ENCODE measurements around the gene FANCD2.
"Not testable (repeated sequence)": the region's sequence is repeated elsewhere in the genome, so short reads cannot be mapped to it uniquely, and the experiment has no call there.

Gene FANCD2

GRCh38 chr3:10026084-10026890, at the start of gene FANCD2:
TSS of gene FANCD2 (plus strand) at chr3:10026437. CDS start at chr3:10028658, 2,221 bp downstream.
- peak; percentile 88 for DNase-seq

DNA sequence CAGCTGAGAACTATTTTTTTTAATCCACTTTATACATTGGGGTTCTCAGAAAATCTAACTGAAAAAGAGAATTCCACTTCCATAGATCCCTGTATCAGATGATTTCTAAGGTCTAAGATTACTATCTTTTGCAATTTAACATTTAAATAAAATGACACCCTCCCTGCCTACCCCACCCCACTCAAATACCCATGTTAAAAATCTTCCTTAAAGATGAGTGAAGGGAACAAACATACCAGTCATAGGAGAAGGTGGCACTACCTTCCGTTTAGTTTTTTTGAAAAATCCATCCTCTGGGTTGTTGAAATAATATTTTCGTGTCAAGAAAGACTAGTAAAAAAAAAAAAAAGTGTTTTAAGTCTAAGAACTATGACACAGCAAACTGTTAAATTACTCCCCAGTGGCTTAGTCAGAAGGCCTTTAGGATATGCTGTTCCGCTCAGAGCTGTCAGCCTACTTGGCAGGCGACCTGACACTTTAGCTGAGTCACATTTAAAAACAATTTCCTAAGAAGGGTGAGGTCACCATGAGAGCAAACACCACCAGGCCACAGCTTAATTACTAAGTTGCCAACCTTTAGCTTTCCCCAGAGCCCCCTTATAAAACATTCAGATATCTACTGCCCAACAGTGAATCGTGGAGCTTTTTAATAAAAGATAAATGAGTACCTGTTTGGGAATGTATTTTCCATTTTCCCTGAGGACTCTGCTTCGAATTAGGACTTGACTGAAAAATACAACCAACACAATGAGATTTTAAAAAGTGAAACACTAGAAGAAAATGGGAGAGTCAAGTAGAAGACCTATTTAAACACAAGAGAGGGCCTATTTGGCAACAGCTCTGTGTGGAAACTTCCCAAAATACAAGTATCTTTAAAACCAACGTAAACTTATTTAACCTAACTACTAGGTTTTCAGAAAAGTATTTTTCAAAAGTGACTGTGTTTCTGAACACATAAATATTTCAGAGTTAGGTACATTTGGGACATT, 49.2 kb upstream of the FANCD2 start:
- DNase-seq = peak; percentile 97

- DNase-seq = no peak
Observed at GRCh38 chr3:9978710-9979305, 47.4 kb upstream of the FANCD2 start.

GRCh38 chr3:9980251-9980650, 46.0 kb upstream of the FANCD2 start:
- DNase-seq = no peak

- DNase-seq = no peak
Observed at GRCh38 chr3:9986230-9986725, 40.0 kb upstream of the FANCD2 start.

DNA sequence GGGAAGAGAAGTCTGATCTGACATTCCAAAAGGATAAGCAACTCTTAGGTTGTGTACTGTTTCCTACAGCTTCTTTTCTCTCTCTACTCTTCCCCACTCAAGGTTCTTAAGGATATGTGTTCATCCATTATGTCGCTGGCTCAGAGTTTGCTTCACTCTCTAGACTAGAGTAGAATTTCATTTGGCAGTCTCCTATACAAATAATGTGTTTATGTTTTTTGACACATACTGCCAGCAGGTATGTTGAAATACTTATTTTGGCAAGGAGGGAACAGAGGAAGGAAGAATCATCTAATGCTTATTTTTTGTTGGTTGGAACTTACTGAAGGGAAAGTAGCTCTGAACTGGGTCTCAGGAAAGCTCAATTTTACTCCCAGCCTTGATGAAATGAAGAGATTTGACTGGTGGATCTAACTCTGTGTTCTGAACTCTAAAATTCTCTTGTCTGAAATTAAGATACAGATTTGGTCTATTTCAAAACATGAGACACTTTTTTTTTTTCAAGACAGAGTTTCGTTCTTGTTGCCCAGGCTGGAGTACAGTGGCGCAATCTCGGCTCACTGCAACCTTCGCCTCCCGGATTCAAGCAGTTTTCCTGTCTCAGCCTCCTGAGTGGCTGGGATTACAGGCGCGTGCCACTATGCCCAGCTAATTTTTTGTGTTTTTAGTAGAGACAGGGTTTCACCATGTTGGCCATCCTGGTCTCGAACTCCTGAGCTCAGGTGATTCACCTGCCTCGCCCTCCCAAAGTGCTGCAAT, 32.0 kb upstream of the FANCD2 start:
- no peak for DNase-seq

DNA sequence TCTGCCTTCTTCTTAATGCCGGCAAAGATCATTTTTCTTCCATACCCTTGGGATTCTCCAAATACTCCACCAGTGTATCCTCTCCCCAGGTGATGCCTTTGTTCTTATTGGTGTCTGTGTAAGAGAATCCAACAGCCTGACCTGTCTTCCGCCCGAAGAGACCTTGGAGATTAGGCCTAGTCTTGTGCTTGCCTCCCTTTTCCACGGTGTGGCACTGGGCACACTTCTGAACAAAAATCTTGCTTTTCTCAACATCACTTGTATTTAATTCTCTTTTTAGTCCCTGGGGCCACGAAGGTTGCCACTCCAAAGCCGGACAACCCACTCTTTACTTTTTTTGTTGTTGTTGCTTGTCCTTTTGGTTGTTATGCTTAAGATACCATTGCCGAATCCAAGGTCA, 25.6 kb upstream of the FANCD2 start:
- DNase-seq = no peak

DNA sequence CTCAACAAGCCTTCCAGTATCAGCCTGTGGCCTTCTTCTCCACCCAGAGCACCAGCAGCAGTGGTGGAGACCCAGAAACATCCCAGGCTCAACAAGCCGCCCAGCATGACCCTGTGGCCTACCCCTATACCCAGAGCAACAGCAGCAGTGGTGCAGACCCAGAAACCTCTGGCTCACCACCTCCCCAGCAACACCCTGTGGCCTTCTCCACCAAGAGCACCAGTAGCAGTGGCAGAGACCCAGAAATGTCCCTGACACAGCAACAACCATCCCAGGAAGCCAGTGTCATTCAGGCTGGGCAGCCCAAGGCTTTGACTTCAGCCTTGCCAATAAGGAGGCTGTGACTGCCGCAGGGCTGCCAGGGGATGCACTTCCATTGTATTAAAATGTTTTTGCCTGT, 23.3 kb upstream of the FANCD2 start:
- DNase-seq = no peak

- no peak for DNase-seq
Observed at GRCh38 chr3:10004506-10004905, 21.7 kb upstream of the FANCD2 start.

- no peak for DNase-seq
Observed at GRCh38 chr3:10004960-10005564, 21.2 kb upstream of the FANCD2 start.

DNA sequence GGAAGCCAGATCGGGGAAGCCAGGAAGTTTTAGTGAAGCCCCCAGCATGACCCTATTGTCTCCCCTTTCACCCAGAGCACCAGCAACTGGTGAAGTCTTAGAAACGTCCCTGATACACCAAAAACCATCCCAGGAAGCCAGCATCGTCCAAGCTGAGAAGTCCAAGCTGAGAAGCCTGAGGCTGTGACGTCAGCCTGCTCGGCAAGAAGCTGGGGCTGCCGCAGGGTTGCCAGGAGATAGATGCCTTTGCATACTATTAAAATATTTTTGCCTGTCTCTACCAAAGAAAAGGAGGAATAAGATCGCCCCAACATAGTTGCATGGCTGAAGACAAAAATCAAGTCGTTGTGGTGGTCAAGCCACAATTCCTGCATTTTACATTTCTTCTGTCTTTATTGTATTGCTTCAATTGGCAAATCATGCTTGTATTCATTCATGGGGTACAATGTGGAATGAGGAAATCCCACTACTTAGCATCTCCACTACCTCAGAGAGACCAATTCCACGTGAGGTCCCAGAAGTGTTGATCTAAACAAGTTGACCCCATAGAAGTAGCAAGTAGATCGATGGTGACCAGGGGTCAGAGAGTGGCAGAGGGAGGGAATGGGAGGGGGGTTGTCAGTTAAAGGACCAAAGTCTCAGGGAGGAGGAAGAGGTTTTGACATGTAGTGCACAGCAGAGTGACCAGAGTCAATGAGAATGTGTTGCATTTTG, 20.0 kb upstream of the FANCD2 start:
- DNase-seq = no peak

GRCh38 chr3:10006762-10007090, 19.5 kb upstream of the FANCD2 start:
- DNase-seq = no peak

- no peak for DNase-seq
Observed at GRCh38 chr3:10007126-10007782, 19.0 kb upstream of the FANCD2 start.

DNA sequence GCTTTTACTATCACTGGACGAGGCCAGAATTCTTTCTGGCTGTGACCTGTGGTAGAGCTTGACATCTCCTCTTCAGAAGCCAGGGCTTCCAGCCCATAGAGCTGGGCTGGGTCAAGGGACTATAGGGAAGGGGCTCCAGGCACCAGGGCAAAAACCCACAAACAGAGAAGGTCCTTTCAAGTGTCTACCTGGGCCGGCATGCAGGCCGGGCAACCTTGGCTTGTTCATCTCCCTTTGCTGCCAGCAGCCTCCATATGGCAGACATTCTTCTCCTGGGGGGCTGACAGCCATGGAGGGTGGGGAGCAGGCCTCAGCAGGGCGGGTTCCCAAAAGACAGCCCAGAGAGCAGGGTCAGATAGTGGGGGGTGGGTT, 18.0 kb upstream of the FANCD2 start:
- not testable (repeated sequence) for DNase-seq

DNA sequence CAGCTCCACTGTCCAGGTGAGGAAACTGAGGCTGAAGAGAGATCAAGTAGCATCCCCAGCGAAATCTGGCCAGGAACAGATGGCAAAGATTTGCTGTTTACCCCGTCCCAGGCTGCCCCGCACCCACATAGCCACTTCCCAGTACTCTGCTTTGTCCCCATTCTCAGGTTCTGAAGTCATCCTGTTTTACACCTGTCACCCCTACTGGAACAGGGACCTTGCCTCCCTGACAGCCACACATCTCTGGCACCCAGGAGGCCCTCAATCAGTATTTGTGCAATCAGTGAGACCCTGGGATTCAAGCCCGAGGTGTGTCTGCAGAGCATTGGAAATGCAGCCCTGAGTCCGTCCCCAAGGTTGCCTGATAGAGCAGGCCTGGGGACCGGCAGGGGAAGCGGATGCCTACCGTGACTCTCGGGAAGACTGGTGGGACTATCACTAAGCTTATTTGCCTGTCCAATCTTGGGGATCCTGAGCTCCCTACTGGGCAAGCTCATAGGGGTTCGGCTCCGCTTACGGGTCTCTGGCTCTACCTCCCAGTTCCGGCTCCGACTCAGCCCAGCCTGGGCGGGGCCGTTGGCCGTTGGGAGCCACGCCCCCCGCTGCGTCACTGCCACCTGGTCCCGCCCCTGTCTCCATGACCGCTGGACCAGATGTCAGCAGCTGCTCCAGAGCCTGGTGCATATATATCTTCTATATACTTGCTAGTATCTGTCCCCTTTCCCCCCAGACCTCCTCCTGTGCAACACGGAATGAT, 17.5 kb upstream of the FANCD2 start:
- peak; percentile 63 for DNase-seq

GRCh38 chr3:10010421-10010877, 15.8 kb upstream of the FANCD2 start:
- no peak for DNase-seq

GRCh38 chr3:10010878-10011465, 15.3 kb upstream of the FANCD2 start:
- DNase-seq = peak; percentile 85

- DNase-seq = no peak
Observed at GRCh38 chr3:10011631-10012030, 14.6 kb upstream of the FANCD2 start.

- DNase-seq = no peak
Observed at GRCh38 chr3:10012106-10012505, 14.1 kb upstream of the FANCD2 start.

Data from MV-4-11 (cell line).